SU-DHL-6 (cell line): Measurements from ENCODE around the gene TXNRD2.

Source experiments
- H2AFZ ChIP-seq: fragments of 200-600 bp; sonication (generic); 2 replicates; pipeline ENCODE4 v1.6.1; 2014; ENCODE audit warnings: low read depth, mild to moderate bottlenecking, moderate library complexity, mixed read lengths, antibody characterized with exemption, low read length; ENCODE audit not compliant: severe bottlenecking
- H3F3A ChIP-seq: fragments of 200-600 bp; shearing (Covaris generic); 2 replicates; pipeline ENCODE4 v1.6.0; 2016; ENCODE audit warnings: antibody characterized with exemption, mild to moderate bottlenecking; ENCODE audit not compliant: insufficient read depth
- H3K27ac ChIP-seq: fragments of 200-600 bp; sonication (generic); 2 replicates; pipeline ENCODE4 v1.5.1; 2016; ENCODE audit warnings: low read depth, mild to moderate bottlenecking, low read length, moderate library complexity, mixed read lengths
- H3K27me3 ChIP-seq: fragments of 200-600 bp; sonication (generic), shearing (Covaris generic); 2 replicates; pipeline ENCODE4 v1.6.0; 2014; ENCODE audit warnings: mild to moderate bottlenecking, low read length
- H3K36me3 ChIP-seq: fragments of 200-600 bp; sonication (generic); 2 replicates; pipeline ENCODE4 v1.6.1; 2014; ENCODE audit warnings: mild to moderate bottlenecking, low read length, mixed read lengths
- H3K4me2 ChIP-seq: fragments of 300-600, 200-600 bp; shearing (Covaris generic), sonication (generic); 2 replicates; pipeline ENCODE4 v1.6.0; 2014; ENCODE audit warnings: low read length, low read depth, mild to moderate bottlenecking; ENCODE audit not compliant: poor library complexity, severe bottlenecking
- H3K4me3 ChIP-seq: fragments of 200-600 bp; sonication (generic); 2 replicates; pipeline ENCODE4 v1.5.1; 2014; ENCODE audit warnings: antibody characterized with exemption, low read length, mild to moderate bottlenecking, mixed read lengths; ENCODE audit not compliant: insufficient read depth, poor library complexity, severe bottlenecking
- H3K79me2 ChIP-seq: fragments of 200-600 bp; sonication (generic); 2 replicates; pipeline ENCODE4 v1.6.1; 2014; ENCODE audit warnings: mild to moderate bottlenecking, low read length, moderate library complexity; ENCODE audit not compliant: insufficient read depth
- H3K9ac ChIP-seq: fragments of 200-600 bp; sonication (generic); 2 replicates; pipeline ENCODE4 v1.7.0; 2014; ENCODE audit warnings: mild to moderate bottlenecking, low read length
- H3K9me2 ChIP-seq: fragments of 200-600 bp; sonication (generic); replicated peaks from 2 replicates; pipeline ENCODE4 v1.6.1; 2014; ENCODE audit warnings: low read length; ENCODE audit not compliant: insufficient read depth
- H3K9me3 ChIP-seq: fragments of 200-600 bp; sonication (generic); 2 replicates; pipeline ENCODE4 v1.6.1; 2014; ENCODE audit warnings: low read length, mixed read lengths; ENCODE audit not compliant: insufficient read depth
- H4K20me1 ChIP-seq: fragments of 200-600 bp; sonication (generic); 2 replicates; pipeline ENCODE4 v1.6.1; 2014; ENCODE audit warnings: low read depth, mild to moderate bottlenecking, antibody characterized with exemption, low read length, moderate library complexity, mixed read lengths
- EZH2phosphoT487 ChIP-seq: fragments of 200-600 bp; sonication (generic), shearing (Covaris generic); conservative IDR thresholded peaks from 2 replicates; pipeline ENCODE4 v1.6.1; 2018; ENCODE audit warnings: mild to moderate bottlenecking, antibody characterized with exemption, low read length, moderate library complexity, mixed read lengths
- TF ChIP-seq, protein P1 (sequence below): fragments of 200-600 bp; sonication (generic); IDR thresholded peaks from one replicate; pipeline ENCODE4 v1.5.1; 2017; ENCODE audit warnings: antibody characterized with exemption, mild to moderate bottlenecking, low read length, moderate library complexity; ENCODE audit not compliant: insufficient read depth, poor library complexity, severe bottlenecking

Gene TXNRD2

GRCh38 chr22:19905347-19906276 lies 36.0 kb downstream of the TXNRD2 start:
- Histone ChIP-seq H4K20me1 (no peaks in the 10 kb centered on the region), H3K36me3 (no peaks in the 10 kb centered on the region), H3K4me3 (no peak overlapping the region), H3K9me2 (no peaks in the 10 kb centered on the region), H3K9me3 (no peaks in the 10 kb centered on the region), H3K4me2 (no peak overlapping the region), H3K27ac (no peak overlapping the region), H3K79me2 (no peaks in the 10 kb centered on the region), H3K27me3 (no peaks in the 10 kb centered on the region), H3F3A (no peaks in the 10 kb centered on the region), H3K9ac (no peak overlapping the region), H2AFZ (no peak overlapping the region)
- TF ChIP-seq, protein P1, sequence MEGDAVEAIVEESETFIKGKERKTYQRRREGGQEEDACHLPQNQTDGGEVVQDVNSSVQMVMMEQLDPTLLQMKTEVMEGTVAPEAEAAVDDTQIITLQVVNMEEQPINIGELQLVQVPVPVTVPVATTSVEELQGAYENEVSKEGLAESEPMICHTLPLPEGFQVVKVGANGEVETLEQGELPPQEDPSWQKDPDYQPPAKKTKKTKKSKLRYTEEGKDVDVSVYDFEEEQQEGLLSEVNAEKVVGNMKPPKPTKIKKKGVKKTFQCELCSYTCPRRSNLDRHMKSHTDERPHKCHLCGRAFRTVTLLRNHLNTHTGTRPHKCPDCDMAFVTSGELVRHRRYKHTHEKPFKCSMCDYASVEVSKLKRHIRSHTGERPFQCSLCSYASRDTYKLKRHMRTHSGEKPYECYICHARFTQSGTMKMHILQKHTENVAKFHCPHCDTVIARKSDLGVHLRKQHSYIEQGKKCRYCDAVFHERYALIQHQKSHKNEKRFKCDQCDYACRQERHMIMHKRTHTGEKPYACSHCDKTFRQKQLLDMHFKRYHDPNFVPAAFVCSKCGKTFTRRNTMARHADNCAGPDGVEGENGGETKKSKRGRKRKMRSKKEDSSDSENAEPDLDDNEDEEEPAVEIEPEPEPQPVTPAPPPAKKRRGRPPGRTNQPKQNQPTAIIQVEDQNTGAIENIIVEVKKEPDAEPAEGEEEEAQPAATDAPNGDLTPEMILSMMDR, result no peak
- no peak for TF ChIP-seq EZH2phosphoT487

DNA sequence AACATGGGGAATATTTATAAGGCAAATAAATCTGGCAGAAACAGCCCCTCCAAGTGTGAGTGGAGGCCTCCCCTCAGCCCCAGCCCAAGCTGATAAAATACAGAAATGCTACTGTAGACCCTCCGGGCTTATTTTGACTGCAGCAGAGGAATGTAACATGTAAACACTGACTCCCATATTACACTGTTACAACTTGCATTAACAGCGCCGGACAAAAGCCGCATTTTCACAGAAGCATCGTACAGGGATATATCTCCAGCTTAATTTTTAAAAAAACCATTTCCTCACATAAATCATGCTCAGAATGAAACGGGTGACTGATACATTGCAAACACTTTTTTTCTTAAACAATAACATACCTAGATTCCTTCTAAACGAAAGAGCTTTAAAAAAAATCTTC lies 36.7 kb downstream of the TXNRD2 start:
- Histone ChIP-seq H3K79me2 (no peaks in the 10 kb centered on the region), H3K4me2 (no peak overlapping the region), H3K9me2 (no peaks in the 10 kb centered on the region), H2AFZ (no peak overlapping the region), H3F3A (no peaks in the 10 kb centered on the region), H3K4me3 (no peak overlapping the region), H3K27ac (no peak overlapping the region), H3K9me3 (no peaks in the 10 kb centered on the region), H4K20me1 (no peaks in the 10 kb centered on the region), H3K36me3 (no peaks in the 10 kb centered on the region), H3K27me3 (no peaks in the 10 kb centered on the region), H3K9ac (no peak overlapping the region)
- TF ChIP-seq EZH2phosphoT487, result no peak
- TF ChIP-seq, protein P1, result no peak

- no peak overlapping the region for H3K4me3 ChIP-seq
- H2AFZ ChIP-seq, result no peak overlapping the region
- H3K36me3 ChIP-seq, result no peaks in the 10 kb centered on the region
- H3K4me2 ChIP-seq, result no peak overlapping the region
- no peak overlapping the region for H3K9ac ChIP-seq
- no peak for TF ChIP-seq EZH2phosphoT487
- TF ChIP-seq, protein P1, result no peak
- H3K27me3 ChIP-seq, result no peaks in the 10 kb centered on the region
- H3K27ac ChIP-seq, result no peak overlapping the region
- no peaks in the 10 kb centered on the region for H4K20me1 ChIP-seq
- no peaks in the 10 kb centered on the region for H3F3A ChIP-seq
- H3K79me2 ChIP-seq, result no peaks in the 10 kb centered on the region
- no peaks in the 10 kb centered on the region for H3K9me2 ChIP-seq
- H3K9me3 ChIP-seq, result no peaks in the 10 kb centered on the region
Observed at GRCh38 chr22:19904174-19904856, 37.3 kb downstream of the TXNRD2 start.
